HepG2 (cell line): Measurements from ENCODE around the gene MEIOC. TPM values are rescaled to one million over a fixed set of nuclear protein-coding genes. Genes with fewer than 3 reads are reported as not detected.

Experiments
- AGO1 ChIP-seq: fragments of 200-400 bp; formaldehyde crosslinking; IDR thresholded peaks from 2 replicates; pipeline ENCODE4 v1.6.1; 2017; ENCODE audit warnings: mild to moderate bottlenecking, low read depth, low read length, moderate library complexity; ENCODE audit not compliant: poor library complexity, severe bottlenecking
- ERF ChIP-seq: IDR thresholded peaks from 2 replicates; pipeline ENCODE4 v1.6.1; 2018; ENCODE audit warnings: missing biosample characterization, missing genetic modification reagents
- GTF3A ChIP-seq: sonication (generic); formaldehyde crosslinking; conservative IDR thresholded peaks from 2 replicates; pipeline ENCODE4 v1.4.0; 2020; ENCODE audit warnings: mild to moderate bottlenecking, missing genetic modification reagents
- HINFP ChIP-seq: sonication (generic); formaldehyde crosslinking; IDR thresholded peaks from 2 replicates; pipeline ENCODE4 v1.4.0; 2020; ENCODE audit warnings: low read depth, mild to moderate bottlenecking, missing genetic modification reagents
- PHF8 ChIP-seq: sonication (generic); formaldehyde crosslinking; IDR thresholded peaks from 2 replicates; pipeline ENCODE4 v1.5.0; 2020; ENCODE audit warnings: missing genetic modification reagents
- RNF2 ChIP-seq: fragments of 450-650 bp; conservative IDR thresholded peaks from 2 replicates; pipeline ENCODE4 v1.6.1; 2016; ENCODE audit warnings: low read depth
- SPEN ChIP-seq: sonication (generic); formaldehyde crosslinking; IDR thresholded peaks from 2 replicates; pipeline ENCODE4 v1.5.1; 2020; ENCODE audit warnings: low read depth, mild to moderate bottlenecking, missing genetic modification reagents
- STAG1 ChIP-seq: sonication (generic); formaldehyde crosslinking; IDR thresholded peaks from 2 replicates; pipeline ENCODE4 v1.4.0; 2020; ENCODE audit warnings: missing genetic modification reagents
- TFE3 ChIP-seq: IDR thresholded peaks from 2 replicates; pipeline ENCODE4 v1.6.1; 2016
- ZFY ChIP-seq: sonication (generic); formaldehyde crosslinking; IDR thresholded peaks from 2 replicates; pipeline ENCODE4 v1.4.0; 2020; ENCODE audit warnings: missing genetic modification reagents
- ZNF230 ChIP-seq: sonication (generic); formaldehyde crosslinking; IDR thresholded peaks from 2 replicates; pipeline ENCODE4 v1.4.0; 2020; ENCODE audit warnings: mild to moderate bottlenecking, missing genetic modification reagents
- ZNF333 ChIP-seq: sonication (generic); formaldehyde crosslinking; IDR thresholded peaks from 2 replicates; pipeline ENCODE4 v1.4.0; 2020; ENCODE audit warnings: mild to moderate bottlenecking, missing genetic modification reagents, borderline replicate concordance
- ZNF678 ChIP-seq: sonication (generic); formaldehyde crosslinking; IDR thresholded peaks from 2 replicates; pipeline ENCODE4 v1.4.0; 2020; ENCODE audit warnings: mild to moderate bottlenecking, missing genetic modification reagents
- ZNF790 ChIP-seq: sonication (generic); formaldehyde crosslinking; IDR thresholded peaks from 2 replicates; pipeline ENCODE4 v1.8.0; 2022; ENCODE audit warnings: missing genetic modification reagents, mild to moderate bottlenecking, borderline replicate concordance
- polyA plus RNA-seq, 8 experiments: library from polyadenylated mRNA; depleted of rRNA in 3 of 8; stranded (reverse) in 7 of 8; unstranded in 1 of 8; fragments of >200 nt; fragmentation: Illumina TruSeq in 4 of 8; extraction: Trizol in 4 of 8; gene quantifications; 2 replicates each; pipeline versions ENCODE4 v1.2.1 to v1.2.3, GENCODE V29; 2011 to 2016; ENCODE audit warnings: low read depth in 4 of 8, missing spikeins in 1 of 8, mixed read lengths in 1 of 8; ENCODE audit not compliant: insufficient read depth in 1 of 8
- total RNA-seq, 5 experiments: library from RNA; depleted of rRNA; stranded (reverse); fragments of >200 nt; fragmentation: Illumina TruSeq; extraction: Trizol; gene quantifications; 2 replicates each; pipeline ENCODE4 v1.2.3, GENCODE V29; 2016; ENCODE audit warnings: low read depth in 1 of 5
- TF ChIP-seq, protein P1 (sequence below): sonication (generic); formaldehyde crosslinking; IDR thresholded peaks from 2 replicates; pipeline ENCODE4 v1.5.0; 2020; ENCODE audit warnings: mild to moderate bottlenecking, missing genetic modification reagents
- TF ChIP-seq, protein P2 (sequence below): sonication (generic); IDR thresholded peaks from 2 replicates; pipeline ENCODE4 v1.6.1; 2016; ENCODE audit warnings: low read depth, borderline replicate concordance
- TF ChIP-seq, protein P3 (sequence below): sonication (generic); formaldehyde crosslinking; IDR thresholded peaks from 2 replicates; pipeline ENCODE4 v1.4.0; 2020; ENCODE audit warnings: mild to moderate bottlenecking, missing genetic modification reagents
- TF ChIP-seq, protein P4 (sequence below): sonication (generic); formaldehyde crosslinking; IDR thresholded peaks from 2 replicates; pipeline ENCODE4 v1.4.0; 2020; ENCODE audit warnings: mild to moderate bottlenecking, missing genetic modification reagents
- TF ChIP-seq, protein P5 (sequence below): IDR thresholded peaks from 2 replicates; pipeline ENCODE4 v1.6.1; 2012; ENCODE audit warnings: inconsistent platforms

Gene MEIOC
- total and polyA plus RNA-seq, 2 of the 13 experiments (the other 11 are each of a cell fraction or from before 2014, with no cell fraction given): 0.04 to 0.15 TPM

GRCh38 chr17:44628243-44629188 is 27.8 kb upstream of the MEIOC start (continued):
- TF ChIP-seq, protein P1, sequence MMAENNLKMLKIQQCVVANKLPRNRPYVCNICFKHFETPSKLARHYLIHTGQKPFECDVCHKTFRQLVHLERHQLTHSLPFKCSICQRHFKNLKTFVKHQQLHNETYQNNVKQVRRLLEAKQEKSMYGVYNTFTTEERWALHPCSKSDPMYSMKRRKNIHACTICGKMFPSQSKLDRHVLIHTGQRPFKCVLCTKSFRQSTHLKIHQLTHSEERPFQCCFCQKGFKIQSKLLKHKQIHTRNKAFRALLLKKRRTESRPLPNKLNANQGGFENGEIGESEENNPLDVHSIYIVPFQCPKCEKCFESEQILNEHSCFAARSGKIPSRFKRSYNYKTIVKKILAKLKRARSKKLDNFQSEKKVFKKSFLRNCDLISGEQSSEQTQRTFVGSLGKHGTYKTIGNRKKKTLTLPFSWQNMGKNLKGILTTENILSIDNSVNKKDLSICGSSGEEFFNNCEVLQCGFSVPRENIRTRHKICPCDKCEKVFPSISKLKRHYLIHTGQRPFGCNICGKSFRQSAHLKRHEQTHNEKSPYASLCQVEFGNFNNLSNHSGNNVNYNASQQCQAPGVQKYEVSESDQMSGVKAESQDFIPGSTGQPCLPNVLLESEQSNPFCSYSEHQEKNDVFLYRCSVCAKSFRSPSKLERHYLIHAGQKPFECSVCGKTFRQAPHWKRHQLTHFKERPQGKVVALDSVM (CRISPR knock-in tag): peak; percentile 65
- TF ChIP-seq ZNF790 (CRISPR knock-in tag): no peak
- TF ChIP-seq HINFP (CRISPR knock-in tag): peak; percentile 100
- TF ChIP-seq GTF3A: 0 out of 2 replicates have a peak, but pooled peaks have one; percentile 51
- no peak for TF ChIP-seq STAG1 (CRISPR knock-in tag)
- 0 out of 2 replicates have a peak, but pooled peaks have one; percentile 51 for TF ChIP-seq ZNF678
- TF ChIP-seq SPEN (CRISPR knock-in tag): 0 out of 2 replicates have a peak, but pooled peaks have one; percentile 22
- TF ChIP-seq AGO1: no peak
- TF ChIP-seq, protein P2, sequence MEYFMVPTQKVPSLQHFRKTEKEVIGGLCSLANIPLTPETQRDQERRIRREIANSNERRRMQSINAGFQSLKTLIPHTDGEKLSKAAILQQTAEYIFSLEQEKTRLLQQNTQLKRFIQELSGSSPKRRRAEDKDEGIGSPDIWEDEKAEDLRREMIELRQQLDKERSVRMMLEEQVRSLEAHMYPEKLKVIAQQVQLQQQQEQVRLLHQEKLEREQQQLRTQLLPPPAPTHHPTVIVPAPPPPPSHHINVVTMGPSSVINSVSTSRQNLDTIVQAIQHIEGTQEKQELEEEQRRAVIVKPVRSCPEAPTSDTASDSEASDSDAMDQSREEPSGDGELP: peak; percentile 37; the same call in 1 of the 2 replicates
- peak; percentile 39; the same call in 1 of the 2 replicates for TF ChIP-seq PHF8 (CRISPR knock-in tag)
- TF ChIP-seq, protein P3, sequence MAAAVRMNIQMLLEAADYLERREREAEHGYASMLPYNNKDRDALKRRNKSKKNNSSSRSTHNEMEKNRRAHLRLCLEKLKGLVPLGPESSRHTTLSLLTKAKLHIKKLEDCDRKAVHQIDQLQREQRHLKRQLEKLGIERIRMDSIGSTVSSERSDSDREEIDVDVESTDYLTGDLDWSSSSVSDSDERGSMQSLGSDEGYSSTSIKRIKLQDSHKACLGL: 0 out of 2 replicates have a peak, but pooled peaks have one; percentile 7
- TF ChIP-seq, protein P4, sequence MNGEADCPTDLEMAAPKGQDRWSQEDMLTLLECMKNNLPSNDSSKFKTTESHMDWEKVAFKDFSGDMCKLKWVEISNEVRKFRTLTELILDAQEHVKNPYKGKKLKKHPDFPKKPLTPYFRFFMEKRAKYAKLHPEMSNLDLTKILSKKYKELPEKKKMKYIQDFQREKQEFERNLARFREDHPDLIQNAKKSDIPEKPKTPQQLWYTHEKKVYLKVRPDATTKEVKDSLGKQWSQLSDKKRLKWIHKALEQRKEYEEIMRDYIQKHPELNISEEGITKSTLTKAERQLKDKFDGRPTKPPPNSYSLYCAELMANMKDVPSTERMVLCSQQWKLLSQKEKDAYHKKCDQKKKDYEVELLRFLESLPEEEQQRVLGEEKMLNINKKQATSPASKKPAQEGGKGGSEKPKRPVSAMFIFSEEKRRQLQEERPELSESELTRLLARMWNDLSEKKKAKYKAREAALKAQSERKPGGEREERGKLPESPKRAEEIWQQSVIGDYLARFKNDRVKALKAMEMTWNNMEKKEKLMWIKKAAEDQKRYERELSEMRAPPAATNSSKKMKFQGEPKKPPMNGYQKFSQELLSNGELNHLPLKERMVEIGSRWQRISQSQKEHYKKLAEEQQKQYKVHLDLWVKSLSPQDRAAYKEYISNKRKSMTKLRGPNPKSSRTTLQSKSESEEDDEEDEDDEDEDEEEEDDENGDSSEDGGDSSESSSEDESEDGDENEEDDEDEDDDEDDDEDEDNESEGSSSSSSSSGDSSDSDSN (CRISPR knock-in tag): peak; percentile 27
- TF ChIP-seq RNF2: no peak
- peak; percentile 72 for TF ChIP-seq ZFY (CRISPR knock-in tag)
- TF ChIP-seq, protein P5, sequence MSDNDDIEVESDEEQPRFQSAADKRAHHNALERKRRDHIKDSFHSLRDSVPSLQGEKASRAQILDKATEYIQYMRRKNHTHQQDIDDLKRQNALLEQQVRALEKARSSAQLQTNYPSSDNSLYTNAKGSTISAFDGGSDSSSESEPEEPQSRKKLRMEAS: 0 out of 2 replicates have a peak, but pooled peaks have one; percentile 10
- no peak for TF ChIP-seq TFE3 (CRISPR knock-in tag)
- 0 out of 2 replicates have a peak, but pooled peaks have one; percentile 67 for TF ChIP-seq ZNF230 (CRISPR knock-in tag)
- TF ChIP-seq ZNF333 (CRISPR knock-in tag): no peak
- TF ChIP-seq ERF: no peak
